NCI-H2196 (cell line): Measurements from ENCODE around the gene SLC2A9.
"Not testable (repeated sequence)": the region's sequence is repeated elsewhere in the genome, so short reads cannot be mapped to it uniquely, and the experiment has no call there.

ENCODE experiments used
- DNase-seq: peaks from one replicate; lab custom pipeline; 2025; ENCODE audit not compliant: unreplicated experiment; lab: John Stamatoyannopoulos, UW

The SLC2A9 gene

GRCh38 chr4:9932771-9933170 lies 88.5 kb downstream of the SLC2A9 start:
- DNase-seq = no peak

GRCh38 chr4:9931146-9931545 lies 90.2 kb downstream of the SLC2A9 start:
- no peak for DNase-seq

- no peak for DNase-seq
Observed at GRCh38 chr4:9929111-9929510, 92.2 kb downstream of the SLC2A9 start.

- DNase-seq = no peak
Observed at GRCh38 chr4:9927341-9928007, 93.8 kb downstream of the SLC2A9 start.

GRCh38 chr4:9926586-9926985 lies 94.7 kb downstream of the SLC2A9 start:
- DNase-seq = no peak

- no peak for DNase-seq
Observed at GRCh38 chr4:9925750-9926439, 95.4 kb downstream of the SLC2A9 start.

- DNase-seq = peak; percentile 6
Observed at GRCh38 chr4:9924750-9925149, 96.5 kb downstream of the SLC2A9 start.

GRCh38 chr4:9923195-9923812 lies 98.0 kb downstream of the SLC2A9 start:
- no peak for DNase-seq

- DNase-seq = no peak
Observed at GRCh38 chr4:9921326-9921725, 100.0 kb downstream of the SLC2A9 start.

- DNase-seq = no peak
Observed at GRCh38 chr4:9920029-9920428, 101.3 kb downstream of the SLC2A9 start.

- no peak for DNase-seq
Observed at GRCh38 chr4:9919047-9919446, 102.2 kb downstream of the SLC2A9 start.

- DNase-seq = no peak
Observed at GRCh38 chr4:9918484-9918883, 102.8 kb downstream of the SLC2A9 start.

- DNase-seq = no peak
Observed at GRCh38 chr4:9916937-9917336, 104.4 kb downstream of the SLC2A9 start.

- DNase-seq = no peak
Observed at GRCh38 chr4:9916346-9916745, 105.0 kb downstream of the SLC2A9 start.

- no peak for DNase-seq
Observed at GRCh38 chr4:9913846-9914245, 107.5 kb downstream of the SLC2A9 start.

- no peak for DNase-seq
Observed at GRCh38 chr4:9906996-9907395, 114.3 kb downstream of the SLC2A9 start.

- no peak for DNase-seq
Observed at GRCh38 chr4:9904976-9905587, 116.2 kb downstream of the SLC2A9 start.

- no peak for DNase-seq
Observed at GRCh38 chr4:9903317-9903716, 118.0 kb downstream of the SLC2A9 start.

- no peak for DNase-seq
Observed at GRCh38 chr4:9901257-9901656, 120.0 kb downstream of the SLC2A9 start.

- not testable (repeated sequence) for DNase-seq
Observed at GRCh38 chr4:9900633-9901032, 120.7 kb downstream of the SLC2A9 start.

GRCh38 chr4:9899306-9900055 lies 121.8 kb downstream of the SLC2A9 start:
- DNase-seq = no peak
